ENCODE data around the gene GPSM3. TPM values are rescaled to one million over a fixed set of nuclear protein-coding genes. Genes with fewer than 3 reads are reported as not detected.

Gene GPSM3
- total and polyA plus RNA-seq, 2 experiments from 2014 or later, result 5.4 to 7.3 TPM

DNA sequence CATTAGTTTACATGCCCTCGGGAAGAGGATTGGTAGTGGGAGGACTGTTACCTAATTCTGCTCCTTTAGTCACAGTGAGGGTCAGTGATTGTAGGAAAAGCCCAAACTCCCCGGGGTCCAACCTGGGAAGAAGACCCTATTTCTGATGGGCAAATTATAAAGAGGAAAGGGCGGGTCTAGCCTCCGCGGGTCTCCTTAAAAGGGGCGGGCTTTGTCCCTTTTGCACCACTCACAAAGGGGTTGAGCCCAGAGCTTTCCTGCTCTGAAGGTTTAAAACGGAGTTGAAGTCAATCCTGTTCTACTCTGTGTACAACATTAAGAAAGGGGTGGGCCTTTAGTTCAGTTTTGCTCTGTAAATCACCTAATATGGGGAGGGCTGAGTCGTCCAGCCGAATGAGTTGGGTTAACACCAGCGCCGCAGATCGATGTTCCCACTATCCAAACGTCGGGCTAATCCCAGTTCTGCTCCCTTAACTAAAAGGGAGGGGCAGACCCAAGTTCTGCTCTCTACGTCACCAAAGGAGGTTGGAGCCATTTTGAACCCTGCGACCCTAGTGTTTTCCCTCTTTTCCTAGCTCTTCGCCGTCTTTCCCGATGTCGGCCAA is 15.2 kb downstream of the GPSM3 start:
- DNase-seq, result no peak

DNA sequence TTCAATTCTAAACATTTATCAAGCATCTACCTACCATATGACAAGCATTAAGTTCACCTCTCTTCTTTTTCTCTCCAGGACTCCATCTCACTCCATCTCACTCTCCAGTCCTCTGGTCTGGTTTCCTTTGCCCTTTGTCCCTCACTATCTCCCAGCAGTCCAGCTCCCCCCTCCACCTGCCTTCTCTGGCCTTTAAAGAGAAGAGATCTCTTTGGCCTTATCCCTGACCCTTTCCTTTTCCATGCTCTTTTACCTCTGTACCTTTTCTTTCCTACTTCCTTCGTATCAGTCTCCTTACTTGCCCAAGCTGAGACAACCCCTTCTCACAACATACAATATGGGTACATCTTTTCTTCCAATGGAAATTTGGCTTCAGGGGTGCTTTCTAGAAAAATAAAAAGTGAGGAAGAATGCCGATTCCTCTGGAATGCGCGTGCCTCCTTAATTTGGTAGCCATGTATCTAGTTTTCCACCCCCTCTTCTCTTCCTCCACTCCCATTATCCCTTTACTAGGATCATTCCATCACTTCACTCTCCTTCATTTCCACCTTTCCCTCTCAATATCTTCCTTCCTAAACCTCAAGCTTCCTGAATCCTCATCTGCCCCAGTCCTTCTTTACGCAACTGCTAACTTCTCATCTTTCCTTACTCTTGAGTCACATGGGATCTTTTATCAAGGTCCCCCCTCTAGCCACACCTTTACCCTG is 15.8 kb downstream of the GPSM3 start:
- H3K4me3 ChIP-seq, result peak overlapping the region; percentile 92
- H2AFZ ChIP-seq, result peak overlapping the region; percentile 83
- peaks cover 18% of the 10 kb centered on the region for H3K4me1 ChIP-seq (ENCODE audit: insufficient read depth)
- peaks cover 13% of the 10 kb centered on the region for H3F3A ChIP-seq (ENCODE audit: insufficient read depth)
- H3K4me2 ChIP-seq (ENCODE audit: unreplicated experiment), result peak overlapping the region; percentile 73
- WGBS, 2 experiments (ENCODE audit: low coverage in 1 of 2, low lambda C conversion rate in 2 of 2, missing lambda C conversion rate in 2 of 2), result 12 to 25% methylated on average over 5 of the region's 5 CpGs
- no peaks in the 10 kb centered on the region for H3K9me2 ChIP-seq (ENCODE audit: insufficient read depth)
- H3K9me3 ChIP-seq (ENCODE audit: low read depth), result no peaks in the 10 kb centered on the region
- no peaks in the 10 kb centered on the region for H3K36me3 ChIP-seq (ENCODE audit: low read depth)
- peak overlapping the region; percentile 96 for H3K9ac ChIP-seq
- H3K27ac ChIP-seq, result peak overlapping the region; percentile 92
- in situ Hi-C loops (cut with MboI), result no loop called here
- H3K79me2 ChIP-seq (ENCODE audit: insufficient read depth), result peaks cover 56% of the 10 kb centered on the region
- TF ChIP-seq EZH2phosphoT487 (IDR thresholded peaks at IDR 0.05; ENCODE audit: insufficient read depth, low read depth) (no peak), EZH2 (IDR thresholded peaks at IDR 0.05; ENCODE audit: insufficient read depth, poor library complexity, severe bottlenecking) (no peak)
- no peaks in the 10 kb centered on the region for H3K27me3 ChIP-seq (replicated peaks; ENCODE audit: insufficient read depth)
- DNase-seq, result peak; percentile 66
- no peaks in the 10 kb centered on the region for H4K20me1 ChIP-seq (ENCODE audit: insufficient read depth)

More for the DNA sequence above, 15.2 kb downstream of the GPSM3 start:
- Histone ChIP-seq H3K4me1 (ENCODE audit: insufficient read depth) (peaks cover 18% of the 10 kb centered on the region), H3K4me3 (peak overlapping the region; percentile 92), H3K4me2 (ENCODE audit: unreplicated experiment) (peak overlapping the region; percentile 73), H3K36me3 (ENCODE audit: low read depth) (no peaks in the 10 kb centered on the region), H3F3A (ENCODE audit: insufficient read depth) (peaks cover 13% of the 10 kb centered on the region), H2AFZ (peak overlapping the region; percentile 83), H4K20me1 (ENCODE audit: insufficient read depth) (no peaks in the 10 kb centered on the region), H3K9me2 (ENCODE audit: insufficient read depth) (no peaks in the 10 kb centered on the region), H3K79me2 (ENCODE audit: insufficient read depth) (peaks cover 50% of the 10 kb centered on the region), H3K9ac (peak overlapping the region; percentile 96), H3K27ac (peak overlapping the region; percentile 92), H3K27me3 (replicated peaks; ENCODE audit: insufficient read depth) (no peaks in the 10 kb centered on the region), H3K9me3 (ENCODE audit: low read depth) (no peaks in the 10 kb centered on the region)
- 3% methylated on average over 20 of the region's 20 CpGs for WGBS, 2 experiments (ENCODE audit: low coverage in 1 of 2, low lambda C conversion rate in 2 of 2, missing lambda C conversion rate in 2 of 2)
- TF ChIP-seq EZH2 (IDR thresholded peaks at IDR 0.05; ENCODE audit: insufficient read depth, poor library complexity, severe bottlenecking) (no peak), EZH2phosphoT487 (IDR thresholded peaks at IDR 0.05; ENCODE audit: insufficient read depth, low read depth) (no peak)
- in situ Hi-C loops (cut with MboI), result no loop called here

DNA sequence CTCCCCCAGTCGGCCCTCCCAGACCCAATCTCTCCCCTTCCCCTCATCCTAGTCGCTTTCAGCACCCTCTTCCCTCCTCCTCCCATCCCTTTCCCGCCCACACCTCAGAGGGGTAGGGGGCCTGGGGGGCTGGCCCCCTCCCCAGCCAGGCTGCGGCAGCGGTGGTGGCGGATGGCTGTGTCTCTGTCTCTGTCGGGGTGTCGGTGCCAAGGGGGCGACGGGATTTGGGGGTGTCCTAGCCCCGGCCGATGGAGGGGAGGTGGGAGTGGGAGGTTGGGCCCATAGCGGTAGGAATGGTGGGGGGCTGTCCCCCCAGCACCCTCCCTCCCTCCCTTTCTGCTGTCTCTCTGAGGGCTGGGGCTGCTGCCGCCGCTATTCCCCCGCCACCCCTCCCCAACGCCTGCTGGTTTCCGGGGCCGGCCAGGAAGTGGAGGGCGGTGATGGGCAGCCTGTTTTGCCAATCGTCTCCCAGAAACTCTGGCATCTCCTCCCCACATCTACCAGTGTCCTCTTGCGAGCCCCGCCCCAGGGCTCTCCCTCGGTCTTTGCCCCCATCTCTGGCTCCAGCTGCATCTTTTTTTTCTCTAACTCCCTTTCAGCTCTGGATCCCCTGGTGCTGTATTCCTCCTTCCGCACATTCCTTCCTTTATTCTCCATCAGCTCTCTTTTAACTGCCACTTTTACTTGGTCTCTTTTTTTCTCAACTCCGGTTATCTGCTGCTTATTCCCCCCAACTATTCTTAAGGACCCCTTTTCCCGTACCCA is 16.6 kb downstream of the GPSM3 start, which contains the start of gene AGPAT1:
AGPAT1 (minus strand) TSS at position 374 of the 765 bp plus-strand sequence. CDS start 4,588 bp downstream, outside the sequence.
- Histone ChIP-seq H3K4me2 (ENCODE audit: unreplicated experiment) (peak within 1 kb of the TSS; percentile 75), H3F3A (ENCODE audit: insufficient read depth) (peaks cover 13% of the 10 kb centered on the region), H3K36me3 (ENCODE audit: low read depth) (no peaks in the 10 kb centered on the region), H3K9ac (peak within 1 kb of the TSS; percentile 96), H3K27me3 (replicated peaks; ENCODE audit: insufficient read depth) (no peaks in the 10 kb centered on the region), H3K4me1 (ENCODE audit: insufficient read depth) (peaks cover 18% of the 10 kb centered on the region), H3K79me2 (ENCODE audit: insufficient read depth) (peaks cover 62% of the 10 kb centered on the region), H3K4me3 (peak within 1 kb of the TSS; percentile 92), H3K27ac (peak within 1 kb of the TSS; percentile 92), H4K20me1 (ENCODE audit: insufficient read depth) (no peaks in the 10 kb centered on the region), H2AFZ (peak within 1 kb of the TSS; percentile 83), H3K9me3 (ENCODE audit: low read depth) (no peaks in the 10 kb centered on the region), H3K9me2 (ENCODE audit: insufficient read depth) (no peaks in the 10 kb centered on the region)
- in situ Hi-C loops (cut with MboI), result no loop called here
- 1 to 2% methylated on average over 12 to 27 of the region's 27 CpGs for WGBS, 2 experiments (ENCODE audit: low coverage in 1 of 2, low lambda C conversion rate in 2 of 2, missing lambda C conversion rate in 2 of 2)
- TF ChIP-seq EZH2 (IDR thresholded peaks at IDR 0.05; ENCODE audit: insufficient read depth, poor library complexity, severe bottlenecking) (no peak), EZH2phosphoT487 (IDR thresholded peaks at IDR 0.05; ENCODE audit: insufficient read depth, low read depth) (no peak)
- DNase-seq, result peak; percentile 95

DNA sequence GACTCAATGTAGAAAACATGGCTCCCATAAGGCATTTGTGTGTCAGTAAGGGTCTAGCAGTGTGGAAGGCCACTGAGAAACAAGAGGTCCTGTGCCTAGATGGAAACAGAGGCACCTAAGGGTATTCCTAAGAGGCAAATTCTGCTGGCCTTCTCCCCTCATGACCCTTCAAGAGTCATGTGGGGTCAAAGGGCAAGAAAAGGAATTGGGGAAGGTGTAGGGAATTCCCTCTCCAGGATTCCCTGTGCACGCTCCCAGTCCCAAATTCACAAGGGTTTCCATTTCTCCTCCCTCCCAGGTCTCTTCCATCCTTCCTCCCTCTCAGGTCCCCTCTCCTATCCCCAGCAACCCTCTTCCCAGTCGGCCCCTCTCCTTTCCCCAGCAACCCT is 17.1 kb downstream of the GPSM3 start:
- H3K27me3 ChIP-seq (replicated peaks; ENCODE audit: insufficient read depth), result no peaks in the 10 kb centered on the region
- no peaks in the 10 kb centered on the region for H3K36me3 ChIP-seq (ENCODE audit: low read depth)
- no peaks in the 10 kb centered on the region for H4K20me1 ChIP-seq (ENCODE audit: insufficient read depth)
- peaks cover 13% of the 10 kb centered on the region for H3F3A ChIP-seq (ENCODE audit: insufficient read depth)
- in situ Hi-C loops (cut with MboI), result no loop called here
- H3K9ac ChIP-seq, result peak overlapping the region; percentile 96
- 0 to 3% methylated on average over 1 to 2 of the region's 2 CpGs for WGBS, 2 experiments (ENCODE audit: low coverage in 1 of 2, low lambda C conversion rate in 2 of 2, missing lambda C conversion rate in 2 of 2)
- peaks cover 66% of the 10 kb centered on the region for H3K79me2 ChIP-seq (ENCODE audit: insufficient read depth)
- TF ChIP-seq EZH2phosphoT487 (IDR thresholded peaks at IDR 0.05; ENCODE audit: insufficient read depth, low read depth) (no peak), EZH2 (IDR thresholded peaks at IDR 0.05; ENCODE audit: insufficient read depth, poor library complexity, severe bottlenecking) (no peak)
- H2AFZ ChIP-seq, result peak overlapping the region; percentile 83
- no peaks in the 10 kb centered on the region for H3K9me3 ChIP-seq (ENCODE audit: low read depth)
- peaks cover 18% of the 10 kb centered on the region for H3K4me1 ChIP-seq (ENCODE audit: insufficient read depth)
- peak overlapping the region; percentile 92 for H3K4me3 ChIP-seq
- H3K4me2 ChIP-seq (ENCODE audit: unreplicated experiment), result peak overlapping the region; percentile 75
- no peaks in the 10 kb centered on the region for H3K9me2 ChIP-seq (ENCODE audit: insufficient read depth)
- peak; percentile 18 for DNase-seq
- H3K27ac ChIP-seq, result no peak overlapping the region

Measured in GM23248 (cell line).